Neural progenitor cell (in vitro differentiated cells): ENCODE measurements around the gene ADAMTSL1. TPM values are rescaled to one million over a fixed set of nuclear protein-coding genes. Genes with fewer than 3 reads are reported as not detected.

Experiments used
- DNase-seq: peaks from one replicate; pipeline ENCODE4 v3.0.0-alpha.2; 2016; ENCODE audit warnings: low spot score
- H2AFZ ChIP-seq: fragments of 200-600 bp; sonication (generic); replicated peaks from 2 replicates; pipeline ENCODE4 v1.6.1; 2016; ENCODE audit warnings: antibody characterized with exemption
- H3F3A ChIP-seq: fragments of 200-600 bp; sonication (generic); 2 replicates; pipeline ENCODE4 v1.6.1; 2016; ENCODE audit warnings: antibody characterized with exemption, low read depth
- H3K27ac ChIP-seq: fragments of 200-600 bp; sonication (generic); 2 replicates; pipeline ENCODE4 v1.5.1; 2016; ENCODE audit warnings: mild to moderate bottlenecking
- H3K27me3 ChIP-seq: fragments of 200-600 bp; sonication (generic); 2 replicates; pipeline ENCODE4 v1.6.1; 2016; ENCODE audit warnings: mild to moderate bottlenecking, moderate library complexity
- H3K36me3 ChIP-seq: fragments of 200-600 bp; sonication (generic); 2 replicates; pipeline ENCODE4 v1.5.1; 2016
- H3K4me1 ChIP-seq: fragments of 200-600 bp; sonication (generic); 2 replicates; pipeline ENCODE4 v1.6.1; 2016; ENCODE audit warnings: mixed run types
- H3K4me2 ChIP-seq: fragments of 200-600 bp; sonication (generic); 2 replicates; pipeline ENCODE4 v1.6.1; 2016
- H3K4me3 ChIP-seq: fragments of 200-600 bp; sonication (generic); 2 replicates; pipeline ENCODE4 v1.5.1; 2016
- H3K79me2 ChIP-seq: fragments of 200-600 bp; sonication (generic); 2 replicates; pipeline ENCODE4 v1.6.1; 2016; ENCODE audit warnings: low read depth
- H3K9ac ChIP-seq: fragments of 200-600 bp; sonication (generic); 2 replicates; pipeline ENCODE4 v1.6.1; 2016
- H3K9me3 ChIP-seq: fragments of 200-600 bp; sonication (generic); 2 replicates; pipeline ENCODE4 v1.5.1; 2016; ENCODE audit warnings: low read depth
- H4K20me1 ChIP-seq: fragments of 200-600 bp; sonication (generic); 2 replicates; pipeline ENCODE4 v1.6.1; 2016; ENCODE audit warnings: low read depth
- H3K27ac Mint-ChIP-seq: 3 replicates; pipeline ENCODE4 v1.8.0; 2021; ENCODE audit warnings: mixed read lengths
- H3K27me3 Mint-ChIP-seq: 2 replicates; pipeline ENCODE4 v1.8.0; 2022; ENCODE audit warnings: low read depth, mild to moderate bottlenecking, inconsistent platforms, moderate library complexity, mixed read lengths; ENCODE audit not compliant: insufficient read depth
- H3K36me3 Mint-ChIP-seq: 3 replicates; pipeline ENCODE4 v1.8.0; 2021; ENCODE audit warnings: mixed read lengths
- H3K4me1 Mint-ChIP-seq: 3 replicates; pipeline ENCODE4 v1.8.0; 2021; ENCODE audit warnings: mixed read lengths
- H3K4me3 Mint-ChIP-seq: 3 replicates; pipeline ENCODE4 v1.8.0; 2021; ENCODE audit warnings: mild to moderate bottlenecking, moderate library complexity, mixed read lengths
- H3K9me3 Mint-ChIP-seq: 3 replicates; pipeline ENCODE4 v1.8.0; 2020; ENCODE audit warnings: mixed read lengths
- CTCF ChIP-seq: fragments of 200-600 bp; sonication (generic); IDR thresholded peaks from 2 replicates; pipeline ENCODE4 v1.5.1; 2017; ENCODE audit warnings: antibody characterized with exemption, mild to moderate bottlenecking
- EZH2 ChIP-seq: fragments of 200-600 bp; sonication (generic); IDR thresholded peaks from 2 replicates; pipeline ENCODE4 v1.6.1; 2017; ENCODE audit warnings: antibody characterized with exemption, mild to moderate bottlenecking, moderate library complexity
- EZH2phosphoT487 ChIP-seq: fragments of 200-600 bp; sonication (generic); IDR thresholded peaks from 2 replicates; pipeline ENCODE4 v1.6.1; 2017; ENCODE audit warnings: antibody characterized with exemption
- total RNA-seq: library from RNA; depleted of rRNA; stranded (reverse); fragments of >200 nt; gene quantifications from 2 replicates; pipeline ENCODE4 v1.2.3, GENCODE V29; 2015; ENCODE audit warnings: low replicate concordance

Gene ADAMTSL1
- total RNA-seq, 1 donor from 2014 or later, result 0.73 TPM

GRCh38 chr9:18598969-18599368 lies 125.0 kb downstream of the ADAMTSL1 start:
- Histone ChIP-seq H3K4me2 (no peak overlapping the region), H3K36me3 (no peaks in the 10 kb centered on the region), H3K79me2 (no peaks in the 10 kb centered on the region), H3F3A (no peaks in the 10 kb centered on the region), H3K27me3 (no peaks in the 10 kb centered on the region), H4K20me1 (no peaks in the 10 kb centered on the region), H3K9me3 (no peaks in the 10 kb centered on the region), H3K27ac (no peak overlapping the region), H3K4me3 (no peak overlapping the region), H2AFZ (no peak overlapping the region), H3K9ac (no peak overlapping the region), H3K4me1 (no peaks in the 10 kb centered on the region)
- DNase-seq, result no peak
- H3K27me3 Mint-ChIP-seq, result peaks cover 2% of the 10 kb centered on the region
- H3K4me3 Mint-ChIP-seq, result no peak overlapping the region
- TF ChIP-seq EZH2phosphoT487 (no peak), EZH2 (no peak), CTCF (no peak)
- H3K36me3 Mint-ChIP-seq, result no peaks in the 10 kb centered on the region
- H3K27ac Mint-ChIP-seq, result no peak overlapping the region
- H3K4me1 Mint-ChIP-seq, result no peaks in the 10 kb centered on the region
- H3K9me3 Mint-ChIP-seq, result peaks cover 6% of the 10 kb centered on the region

GRCh38 chr9:18601026-18601425 lies 127.1 kb downstream of the ADAMTSL1 start:
- Histone ChIP-seq H3K9me3 (no peaks in the 10 kb centered on the region), H3K4me3 (no peak overlapping the region), H3K27me3 (no peaks in the 10 kb centered on the region), H3K4me1 (peaks cover 7% of the 10 kb centered on the region), H3K36me3 (no peaks in the 10 kb centered on the region), H2AFZ (no peak overlapping the region), H3K27ac (no peak overlapping the region), H4K20me1 (no peaks in the 10 kb centered on the region), H3K9ac (no peak overlapping the region), H3K4me2 (no peak overlapping the region), H3K79me2 (no peaks in the 10 kb centered on the region), H3F3A (no peaks in the 10 kb centered on the region)
- Mint-ChIP-seq H3K4me3 (no peak overlapping the region), H3K9me3 (no peaks in the 10 kb centered on the region), H3K27ac (no peak overlapping the region), H3K27me3 (peaks cover 2% of the 10 kb centered on the region), H3K4me1 (peaks cover 2% of the 10 kb centered on the region), H3K36me3 (no peaks in the 10 kb centered on the region)
- TF ChIP-seq EZH2, result no peak
- TF ChIP-seq CTCF, result no peak
- no peak for TF ChIP-seq EZH2phosphoT487
- DNase-seq, result no peak

GRCh38 chr9:18601956-18602355 lies 128.0 kb downstream of the ADAMTSL1 start:
- H3K36me3 ChIP-seq, result no peaks in the 10 kb centered on the region
- no peaks in the 10 kb centered on the region for H3K9me3 ChIP-seq
- no peaks in the 10 kb centered on the region for H3K79me2 ChIP-seq

More at GRCh38 chr9:18601956-18602355, 128.0 kb downstream of the ADAMTSL1 start:
- Histone ChIP-seq H3K27ac (no peak overlapping the region), H3F3A (peaks cover 5% of the 10 kb centered on the region), H4K20me1 (no peaks in the 10 kb centered on the region), H2AFZ (no peak overlapping the region), H3K4me1 (peaks cover 16% of the 10 kb centered on the region), H3K4me3 (no peak overlapping the region), H3K27me3 (no peaks in the 10 kb centered on the region), H3K4me2 (no peak overlapping the region), H3K9ac (no peak overlapping the region)
- no peak for DNase-seq
- H3K27ac Mint-ChIP-seq, result no peak overlapping the region
- H3K4me3 Mint-ChIP-seq, result no peak overlapping the region
- no peaks in the 10 kb centered on the region for H3K36me3 Mint-ChIP-seq
- no peaks in the 10 kb centered on the region for H3K9me3 Mint-ChIP-seq
- peaks cover 6% of the 10 kb centered on the region for H3K4me1 Mint-ChIP-seq
- H3K27me3 Mint-ChIP-seq, result peaks cover 2% of the 10 kb centered on the region
- TF ChIP-seq EZH2phosphoT487 (no peak), CTCF (no peak), EZH2 (no peak)
